Thyroid gland (tissue), 4 donors: ENCODE measurements around the gene HPCAL1.

Source experiments
- POLR2A ChIP-seq, 2 donors: fragments of 450-650 bp; IDR thresholded peaks; one replicate each; pipeline ENCODE4 v1.6.1; 2017; ENCODE audit warnings: antibody characterized with exemption in 2 of 2, mild to moderate bottlenecking in 2 of 2, moderate library complexity in 1 of 2
- TF ChIP-seq, protein P1 (sequence below), 6 experiments: fragments of 200-600 bp in 3 of 6; fragments of 450-650 bp in 3 of 6; sonication (generic) in 3 of 6; IDR thresholded peaks; one replicate each; pipeline ENCODE4 v1.5.1; 2016 to 2019; ENCODE audit warnings: antibody characterized with exemption in 6 of 6, mild to moderate bottlenecking in 2 of 6, inconsistent platforms in 1 of 6, moderate library complexity in 1 of 6

DNA sequence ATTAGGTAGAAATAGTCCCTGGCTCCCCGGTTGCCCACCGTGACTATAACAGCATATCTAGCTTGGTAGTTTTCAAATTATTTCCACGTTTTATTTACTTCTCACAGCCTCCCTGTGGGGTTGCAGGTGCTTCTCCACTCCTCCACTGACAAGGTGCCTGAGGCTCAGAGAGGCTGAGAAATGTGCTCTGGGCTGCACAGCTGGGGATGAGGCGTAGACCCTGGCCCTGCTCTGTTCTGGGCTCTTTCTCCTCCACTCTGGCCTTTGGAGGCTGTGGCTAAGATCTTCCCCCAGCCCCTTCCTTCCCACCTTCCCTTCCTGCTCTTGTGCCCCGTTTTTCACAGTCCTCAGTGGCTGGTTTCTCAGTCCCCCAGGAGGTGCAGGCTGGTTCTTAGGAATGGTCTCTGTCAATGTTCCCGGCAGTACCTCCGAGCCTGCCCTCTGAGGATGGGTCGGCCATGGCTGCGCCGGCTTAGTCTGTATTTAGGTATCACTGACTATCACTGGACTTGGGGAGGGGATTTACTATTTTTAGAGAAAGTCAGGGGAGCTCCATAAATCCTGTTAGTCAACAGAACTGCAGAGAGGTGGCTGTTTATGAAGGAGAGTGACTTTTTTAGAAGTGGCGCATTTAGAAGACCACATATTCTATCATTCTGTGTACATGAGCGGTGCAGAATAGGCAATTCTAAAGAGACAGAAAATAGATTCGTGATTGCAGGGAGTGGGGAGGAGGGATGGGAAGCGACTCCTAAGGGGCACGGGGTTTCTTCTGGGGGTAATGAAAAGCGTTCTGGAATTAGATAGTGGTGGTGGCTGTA is 35.0 kb downstream of the HPCAL1 start:
- TF ChIP-seq, protein P1, sequence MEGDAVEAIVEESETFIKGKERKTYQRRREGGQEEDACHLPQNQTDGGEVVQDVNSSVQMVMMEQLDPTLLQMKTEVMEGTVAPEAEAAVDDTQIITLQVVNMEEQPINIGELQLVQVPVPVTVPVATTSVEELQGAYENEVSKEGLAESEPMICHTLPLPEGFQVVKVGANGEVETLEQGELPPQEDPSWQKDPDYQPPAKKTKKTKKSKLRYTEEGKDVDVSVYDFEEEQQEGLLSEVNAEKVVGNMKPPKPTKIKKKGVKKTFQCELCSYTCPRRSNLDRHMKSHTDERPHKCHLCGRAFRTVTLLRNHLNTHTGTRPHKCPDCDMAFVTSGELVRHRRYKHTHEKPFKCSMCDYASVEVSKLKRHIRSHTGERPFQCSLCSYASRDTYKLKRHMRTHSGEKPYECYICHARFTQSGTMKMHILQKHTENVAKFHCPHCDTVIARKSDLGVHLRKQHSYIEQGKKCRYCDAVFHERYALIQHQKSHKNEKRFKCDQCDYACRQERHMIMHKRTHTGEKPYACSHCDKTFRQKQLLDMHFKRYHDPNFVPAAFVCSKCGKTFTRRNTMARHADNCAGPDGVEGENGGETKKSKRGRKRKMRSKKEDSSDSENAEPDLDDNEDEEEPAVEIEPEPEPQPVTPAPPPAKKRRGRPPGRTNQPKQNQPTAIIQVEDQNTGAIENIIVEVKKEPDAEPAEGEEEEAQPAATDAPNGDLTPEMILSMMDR (IDR thresholded peaks at IDR 0.05): no peak
- TF ChIP-seq POLR2A (IDR thresholded peaks at IDR 0.05): no peak
